ENCODE results near the gene DNHD1. TPM values are rescaled to one million over a fixed set of nuclear protein-coding genes. Genes with fewer than 3 reads are reported as not detected.

The DNHD1 gene
- total RNA-seq, 2 donors from 2014 or later, result 11.5 to 31.4 TPM

- no peaks in the 10 kb centered on the region for H3K4me1 ChIP-seq (replicated peaks)
- TF ChIP-seq CTCF (IDR thresholded peaks at IDR 0.05), result no peak
- TF ChIP-seq POLR2A (IDR thresholded peaks at IDR 0.05), result no peak
- TF ChIP-seq POLR2AphosphoS5 (IDR thresholded peaks at IDR 0.05), result no peak
- no peak for DNase-seq (ENCODE audit: low spot score)
- no peaks in the 10 kb centered on the region for H3K27me3 ChIP-seq (replicated peaks; ENCODE audit: insufficient read depth)
- no peaks in the 10 kb centered on the region for H3K9me3 ChIP-seq
- intact Hi-C loops (cut with DNase I), result no loop called here
- H3K27ac ChIP-seq, result no peak overlapping the region
- H3K4me3 ChIP-seq, result no peak overlapping the region
- 81% methylated on average over 5 of the region's 5 CpGs for whole genome bisulfite sequencing
- no peaks in the 10 kb centered on the region for H3K36me3 ChIP-seq
These were observed 72.6 kb downstream of the DNHD1 start for GRCh38 chr11:6569706-6570105.

GRCh38 chr11:6570691-6571427 lies 73.8 kb downstream of the DNHD1 start:
- no peak for DNase-seq (ENCODE audit: low spot score)
- Histone ChIP-seq H3K4me1 (replicated peaks) (no peaks in the 10 kb centered on the region), H3K9me3 (no peaks in the 10 kb centered on the region), H3K4me3 (no peak overlapping the region), H3K27ac (no peak overlapping the region), H3K27me3 (replicated peaks; ENCODE audit: insufficient read depth) (no peaks in the 10 kb centered on the region), H3K36me3 (no peaks in the 10 kb centered on the region)
- TF ChIP-seq POLR2AphosphoS5 (IDR thresholded peaks at IDR 0.05), result no peak
- TF ChIP-seq CTCF (IDR thresholded peaks at IDR 0.05), result no peak
- TF ChIP-seq POLR2A (IDR thresholded peaks at IDR 0.05), result no peak
- WGBS, result 88% methylated on average over 56 of the region's 62 CpGs
- intact Hi-C loops (cut with DNase I), result no loop called here

- Histone ChIP-seq H3K36me3 (no peaks in the 10 kb centered on the region), H3K4me1 (replicated peaks) (no peaks in the 10 kb centered on the region), H3K27me3 (replicated peaks; ENCODE audit: insufficient read depth) (no peaks in the 10 kb centered on the region), H3K9me3 (no peaks in the 10 kb centered on the region), H3K27ac (no peak overlapping the region), H3K4me3 (no peak overlapping the region)
- TF ChIP-seq CTCF (IDR thresholded peaks at IDR 0.05), result no peak
- TF ChIP-seq POLR2A (IDR thresholded peaks at IDR 0.05), result no peak
- TF ChIP-seq POLR2AphosphoS5 (IDR thresholded peaks at IDR 0.05), result no peak
- WGBS, result 88% methylated on average over 22 of the region's 22 CpGs
- no peak for DNase-seq (ENCODE audit: low spot score)
- intact Hi-C loops (cut with DNase I), result no loop called here
These were observed 74.4 kb downstream of the DNHD1 start for GRCh38 chr11:6571434-6572008.

GRCh38 chr11:6572215-6572614 lies 75.1 kb downstream of the DNHD1 start:
- DNase-seq (ENCODE audit: low spot score), result no peak
- Histone ChIP-seq H3K4me3 (no peak overlapping the region), H3K27ac (no peak overlapping the region), H3K4me1 (replicated peaks) (no peaks in the 10 kb centered on the region), H3K9me3 (no peaks in the 10 kb centered on the region), H3K36me3 (no peaks in the 10 kb centered on the region), H3K27me3 (replicated peaks; ENCODE audit: insufficient read depth) (no peaks in the 10 kb centered on the region)
- no peak for TF ChIP-seq POLR2AphosphoS5 (IDR thresholded peaks at IDR 0.05)
- WGBS, result 55% methylated on average over 2 of the region's 2 CpGs
- intact Hi-C loops (cut with DNase I), result no loop called here

GRCh38 chr11:6574816-6575715 lies 78.0 kb downstream of the DNHD1 start:
- Histone ChIP-seq H3K9me3 (no peaks in the 10 kb centered on the region), H3K27ac (no peak overlapping the region), H3K4me1 (replicated peaks) (no peaks in the 10 kb centered on the region), H3K36me3 (no peaks in the 10 kb centered on the region), H3K4me3 (no peak overlapping the region), H3K27me3 (replicated peaks; ENCODE audit: insufficient read depth) (no peaks in the 10 kb centered on the region)
- no peak for DNase-seq (ENCODE audit: low spot score)
- 93% methylated on average over 6 of the region's 6 CpGs for WGBS
- intact Hi-C loops (cut with DNase I), result no loop called here
- no peak for TF ChIP-seq POLR2AphosphoS5 (IDR thresholded peaks at IDR 0.05)
- no peak for TF ChIP-seq POLR2A (IDR thresholded peaks at IDR 0.05)
- TF ChIP-seq CTCF (IDR thresholded peaks at IDR 0.05), result no peak

Measured in prostate gland (tissue), 2 donors.